ENCODE data around the gene UBA1.
A peak's percentile ranks its signal among the peaks of the same experiment; 100 is the strongest.
"Not testable (repeated sequence)": the region's sequence is repeated elsewhere in the genome, so short reads cannot be mapped to it uniquely, and the experiment has no call there.

The UBA1 gene

DNA sequence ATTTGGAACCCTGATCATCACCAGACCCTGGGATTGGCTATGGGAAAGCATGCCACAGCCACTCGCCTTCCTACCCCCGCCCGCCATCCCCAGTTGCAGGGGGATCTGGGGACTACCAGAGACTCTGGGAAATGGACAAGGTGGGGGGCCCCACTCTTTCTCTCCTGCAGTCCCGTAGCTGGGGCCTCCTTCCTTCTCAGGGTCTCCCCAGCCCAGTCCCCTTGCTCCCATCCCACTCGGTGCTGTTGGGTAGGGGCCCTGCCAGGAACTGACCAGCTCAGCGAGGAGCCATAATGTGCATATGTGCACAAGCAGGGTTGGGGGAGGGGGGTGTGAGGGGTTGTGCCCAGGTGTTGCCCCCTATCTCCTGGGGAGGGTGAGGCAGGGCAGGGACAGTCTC, 35.8 kb downstream of the UBA1 start:
- DNase-seq (ENCODE audit: low read depth, low spot score), result no peak

- no peak for DNase-seq (ENCODE audit: low read depth, low spot score)
These were observed 36.7 kb downstream of the UBA1 start for GRCh38 chrX:47230136-47230868.

DNA sequence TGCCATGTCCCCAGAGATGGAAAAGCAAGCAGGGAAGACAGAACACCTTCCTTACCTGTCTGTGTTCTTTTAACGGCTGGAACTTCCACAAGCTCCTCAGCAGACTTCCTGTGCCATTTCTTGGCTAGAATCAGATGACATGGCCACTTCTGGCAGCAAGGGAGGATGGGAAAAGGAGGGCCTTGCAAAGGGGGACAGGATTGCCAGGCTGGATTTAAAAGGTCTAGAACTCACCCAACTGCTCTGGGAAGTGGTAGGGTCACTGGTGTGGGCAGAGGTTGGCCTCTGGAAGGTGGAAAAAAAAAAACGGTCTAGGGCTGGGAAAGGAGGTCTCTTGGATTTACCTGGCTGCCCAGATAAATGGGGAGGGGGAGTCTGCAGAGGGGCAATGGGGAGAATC, 37.5 kb downstream of the UBA1 start:
- DNase-seq (ENCODE audit: low read depth, low spot score), result no peak

GRCh38 chrX:47232197-47232802, 38.7 kb downstream of the UBA1 start:
- no peak for DNase-seq (ENCODE audit: low read depth, low spot score)

GRCh38 chrX:47232803-47233332, 39.2 kb downstream of the UBA1 start, which contains the start of gene USP11:
USP11 (plus strand) TSS chrX:47233009; CDS start chrX:47233044, 35 bp downstream.
- DNase-seq (ENCODE audit: low read depth, low spot score), result no peak

DNA sequence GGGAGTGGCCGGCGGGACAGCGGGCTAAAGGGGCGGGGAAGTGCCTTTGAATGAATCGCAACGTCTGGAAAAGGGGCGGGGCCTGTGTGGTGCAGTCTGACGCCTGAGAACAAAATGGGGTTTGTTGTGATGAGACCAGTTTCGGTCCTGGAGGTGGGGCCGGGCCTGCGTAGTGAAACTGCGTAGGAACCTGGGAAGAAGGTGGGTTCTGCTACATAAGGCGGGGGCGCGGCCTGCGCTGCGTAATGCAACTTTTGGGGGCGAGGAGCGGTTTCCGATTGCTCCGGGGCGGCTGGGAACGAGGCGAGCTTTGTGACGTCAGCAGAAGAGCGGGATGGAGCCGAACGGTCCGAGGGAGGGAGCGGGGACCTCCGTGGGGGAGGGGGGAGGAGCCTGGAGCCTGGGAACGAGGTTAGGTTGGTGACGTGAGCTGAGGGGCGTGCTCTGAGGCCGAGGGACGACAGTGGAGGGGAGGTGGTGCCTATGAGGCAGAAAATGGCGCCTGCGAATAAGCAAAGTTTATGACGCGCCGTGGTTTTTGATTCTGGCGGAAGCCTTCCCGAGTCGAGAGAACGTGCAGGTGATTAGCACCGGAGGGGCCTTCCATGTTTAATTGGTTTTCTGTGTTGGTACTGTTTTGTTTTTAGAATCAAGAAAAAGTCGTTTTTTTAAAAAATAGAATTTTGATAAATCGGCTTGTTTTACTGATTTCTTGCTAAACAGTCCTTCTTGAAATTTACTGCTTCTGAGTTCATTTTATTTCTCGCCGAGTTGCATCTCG, 39.9 kb downstream of the UBA1 start:
- DNase-seq (ENCODE audit: low read depth, low spot score), result peak; percentile 84

- DNase-seq (ENCODE audit: low read depth, low spot score), result no peak
These were observed 41.0 kb downstream of the UBA1 start for GRCh38 chrX:47234583-47234982.

DNA sequence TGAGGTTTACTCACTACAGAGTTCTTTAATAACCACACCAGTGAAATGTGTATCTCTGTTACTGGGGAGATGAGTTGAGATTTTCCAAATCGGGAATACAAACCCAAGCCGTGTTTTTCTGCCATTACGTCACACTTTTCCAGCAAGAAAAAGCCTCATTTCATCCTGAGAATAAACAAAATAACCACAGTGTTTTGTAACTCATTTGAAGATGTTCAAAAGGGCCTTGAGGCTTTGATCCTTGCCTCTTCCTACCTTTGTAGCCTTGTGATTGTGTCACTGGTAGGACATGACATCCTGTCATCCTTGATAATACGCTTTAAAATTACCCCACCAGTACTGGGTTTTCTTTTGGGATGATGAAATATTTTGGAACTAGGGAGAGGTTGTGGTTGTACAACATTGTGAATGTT, 42.1 kb downstream of the UBA1 start:
- no peak for DNase-seq (ENCODE audit: low read depth, low spot score)

DNA sequence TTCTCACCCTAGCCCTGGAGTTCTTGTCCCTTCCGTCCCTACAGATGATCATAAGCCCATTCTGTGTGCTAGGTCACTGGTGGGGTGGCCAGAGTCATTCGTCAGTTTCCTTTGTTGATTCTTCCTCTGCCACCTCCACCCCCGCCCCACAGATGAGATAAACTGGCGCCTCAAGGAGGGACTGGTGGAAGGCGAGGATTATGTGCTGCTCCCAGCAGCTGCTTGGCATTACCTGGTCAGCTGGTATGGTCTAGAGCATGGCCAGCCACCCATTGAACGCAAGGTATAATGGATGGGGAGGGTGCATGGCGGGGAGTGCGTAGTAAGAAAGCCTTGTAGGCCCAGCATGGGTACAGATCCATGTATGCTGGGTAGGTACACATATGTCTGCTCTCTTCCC, 45.6 kb downstream of the UBA1 start:
- no peak for DNase-seq (ENCODE audit: low read depth, low spot score)

DNA sequence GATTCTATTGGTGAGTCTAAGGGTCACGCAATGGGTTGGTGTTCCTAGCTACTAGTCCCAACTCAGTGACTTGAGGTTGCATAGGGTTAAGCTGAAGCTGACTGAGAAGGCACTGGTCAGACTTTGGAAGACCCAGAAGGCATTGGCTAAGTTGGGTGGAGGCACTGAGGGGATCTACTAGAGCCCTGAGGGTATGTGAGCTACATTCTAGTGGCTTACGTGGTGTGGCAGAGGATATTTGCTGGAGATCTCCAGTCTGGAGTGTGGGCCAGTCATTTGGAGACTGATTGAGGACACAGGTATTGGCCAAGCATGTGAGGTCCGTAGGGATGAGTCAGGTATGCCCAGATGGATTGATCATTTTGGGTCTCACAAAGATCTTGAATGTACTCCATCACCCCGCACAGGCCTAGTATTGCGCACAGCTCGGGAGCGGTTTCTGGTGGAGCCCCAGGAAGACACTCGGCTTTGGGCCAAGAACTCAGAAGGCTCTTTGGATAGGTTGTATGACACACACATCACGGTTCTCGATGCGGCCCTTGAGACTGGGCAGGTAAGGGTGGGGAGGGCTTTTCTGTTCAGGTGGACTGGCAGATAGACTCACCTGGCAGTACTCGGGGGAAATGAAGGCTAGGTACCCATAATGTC, 46.4 kb downstream of the UBA1 start:
- no peak for DNase-seq (ENCODE audit: low read depth, low spot score)

DNA sequence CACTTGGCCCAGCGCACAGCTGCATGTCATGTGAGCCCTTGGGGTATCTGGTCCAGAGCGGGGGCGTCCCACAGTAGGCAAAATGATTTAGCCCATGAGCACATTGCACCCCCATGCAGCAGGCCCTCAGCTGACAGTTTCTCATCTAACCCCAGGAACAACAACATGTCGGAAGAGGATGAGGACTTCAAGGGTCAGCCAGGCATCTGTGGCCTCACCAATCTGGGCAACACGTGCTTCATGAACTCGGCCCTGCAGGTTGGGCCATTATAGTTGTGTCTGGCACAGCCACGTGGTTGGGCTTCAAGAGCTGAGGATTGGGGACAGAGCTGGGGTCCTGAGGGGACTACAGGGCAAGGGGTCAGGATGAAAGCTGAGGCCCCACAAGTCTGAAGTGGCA, 47.0 kb downstream of the UBA1 start:
- no peak for DNase-seq (ENCODE audit: low read depth, low spot score)

- no peak for DNase-seq (ENCODE audit: low read depth, low spot score)
These were observed 47.8 kb downstream of the UBA1 start for GRCh38 chrX:47241201-47242011.

DNA sequence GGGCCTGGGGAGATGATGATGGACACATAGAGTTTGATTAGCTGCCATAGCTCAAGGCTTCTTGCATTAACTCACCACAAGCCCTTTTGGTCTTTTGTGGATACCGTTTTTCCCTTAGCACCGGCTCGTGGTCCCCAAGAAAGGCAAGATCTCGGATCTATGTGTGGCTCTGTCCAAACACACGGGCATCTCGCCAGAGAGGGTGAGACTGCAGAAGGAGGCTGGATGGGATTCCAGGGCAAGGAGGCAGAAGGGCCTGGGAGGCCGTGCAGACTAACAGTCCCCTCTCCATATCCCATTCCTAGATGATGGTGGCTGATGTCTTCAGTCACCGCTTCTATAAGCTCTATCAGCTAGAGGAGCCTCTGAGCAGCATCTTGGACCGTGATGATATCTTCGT, 48.7 kb downstream of the UBA1 start:
- no peak for DNase-seq (ENCODE audit: low read depth, low spot score)

DNA sequence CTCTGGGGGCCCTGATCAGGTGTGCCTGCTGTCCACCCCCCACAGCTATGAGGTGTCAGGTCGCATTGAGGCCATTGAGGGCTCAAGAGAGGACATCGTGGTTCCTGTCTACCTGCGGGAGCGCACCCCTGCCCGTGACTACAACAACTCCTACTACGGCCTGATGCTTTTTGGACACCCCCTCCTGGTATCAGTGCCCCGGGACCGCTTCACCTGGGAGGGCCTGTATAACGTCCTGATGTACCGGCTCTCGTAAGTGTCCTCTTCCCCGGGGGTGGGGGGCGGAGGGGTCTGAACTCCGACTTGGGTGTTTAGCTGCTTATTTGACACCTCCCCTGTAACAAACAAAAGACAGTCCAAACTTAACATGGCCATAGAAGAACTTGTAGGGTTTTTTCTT, 49.7 kb downstream of the UBA1 start:
- no peak for DNase-seq (ENCODE audit: low read depth, low spot score)

- DNase-seq (ENCODE audit: low read depth, low spot score), result no peak
These were observed 51.0 kb downstream of the UBA1 start for GRCh38 chrX:47244676-47245075.

GRCh38 chrX:47245156-47245555, 51.5 kb downstream of the UBA1 start:
- no peak for DNase-seq (ENCODE audit: low read depth, low spot score)

- DNase-seq (ENCODE audit: low read depth, low spot score), result no peak
These were observed 53.8 kb downstream of the UBA1 start for GRCh38 chrX:47247206-47247998.

- DNase-seq (ENCODE audit: low read depth, low spot score), result no peak
These were observed 54.3 kb downstream of the UBA1 start for GRCh38 chrX:47247999-47248320.

DNA sequence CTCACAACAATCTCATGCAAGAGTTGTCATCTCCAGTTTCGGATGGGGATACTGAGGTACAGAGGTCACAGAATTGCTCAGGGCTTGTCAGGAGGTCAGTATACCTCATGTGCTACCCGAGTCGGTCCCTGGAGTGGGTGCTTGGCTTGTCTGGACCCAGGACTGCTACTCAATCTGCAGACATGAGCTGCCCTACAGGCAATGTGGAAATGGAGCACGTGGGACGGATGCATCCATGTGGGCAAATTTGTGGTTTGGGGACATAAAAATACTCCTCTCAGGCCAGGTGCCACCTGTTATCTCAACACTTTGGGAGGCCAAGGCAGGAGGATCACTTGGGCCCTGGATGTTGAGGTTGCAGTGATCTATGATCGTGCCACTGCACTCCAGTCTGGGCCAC, 54.9 kb downstream of the UBA1 start:
- DNase-seq (ENCODE audit: low read depth, low spot score), result no peak

DNA sequence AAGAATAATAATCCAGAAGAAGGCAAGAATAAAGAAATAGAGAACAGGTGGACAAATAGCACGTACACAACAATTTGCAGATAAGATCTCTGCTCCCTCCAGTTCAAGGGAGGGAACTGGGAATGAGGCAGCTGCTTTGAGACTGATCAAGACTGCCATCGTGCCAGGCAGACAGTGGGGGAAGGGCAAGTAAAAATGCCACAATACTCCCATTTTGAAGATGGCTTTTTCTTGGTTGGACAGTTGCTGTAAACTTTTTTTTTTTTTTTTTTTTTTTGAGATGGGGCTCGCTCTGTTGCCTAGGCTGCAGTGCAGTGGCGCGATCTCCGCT, 56.4 kb downstream of the UBA1 start:
- no peak for DNase-seq (ENCODE audit: low read depth, low spot score)

DNA sequence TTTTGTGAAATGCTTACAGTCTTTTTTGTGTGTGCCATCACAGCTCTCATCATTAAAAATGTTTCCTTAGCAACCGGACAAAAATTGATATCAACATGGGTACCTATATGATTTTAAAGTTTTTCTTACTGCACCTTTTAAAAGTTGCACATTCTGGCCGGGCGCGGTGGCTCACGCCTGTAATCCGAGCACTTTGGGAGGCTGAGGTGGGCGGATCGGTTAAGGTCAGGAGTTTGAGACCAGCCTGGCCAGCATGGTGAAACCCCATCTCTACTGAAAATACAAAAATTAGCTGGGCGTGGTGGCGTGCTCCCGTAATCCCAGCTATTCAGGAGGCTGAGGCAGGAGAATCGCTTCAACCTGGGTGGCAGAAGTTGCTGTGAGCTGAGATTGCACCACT, 64.0 kb downstream of the UBA1 start:
- not testable (repeated sequence) for DNase-seq (ENCODE audit: low read depth, low spot score)
